ENCODE data around the gene TRAPPC14. TPM values are rescaled to one million over a fixed set of nuclear protein-coding genes. Genes with fewer than 3 reads are reported as not detected.

TRAPPC14 gene
- total and polyA plus RNA-seq, 2 of the 13 experiments (the other 11 are each of a cell fraction or from before 2014, with no cell fraction given) = 4.7 to 9.6 TPM

GRCh38 chr7:100158229-100159098 is at the start of gene TRAPPC14 (continued):
- TF ChIP-seq HNF4G (IDR thresholded peaks at IDR 0.05; ENCODE audit: borderline replicate concordance, low read depth, low read length) (no peak), HNF4G (CRISPR knock-in tag; IDR thresholded peaks at IDR 0.05; ENCODE audit: borderline replicate concordance, low read depth) (no peak)

GRCh38 chr7:100204454-100204853 is 45.9 kb upstream of the TRAPPC14 start:
- Histone ChIP-seq H3K27me3 (ENCODE audit: control insufficient read depth in 1 of 2, insufficient read depth in 2 of 2, low read length in 2 of 2) (no peaks in the 10 kb centered on the region), H3K9ac (ENCODE audit: insufficient read depth, low read depth, low read length) (no peak overlapping the region), H3K4me1 (ENCODE audit: insufficient read depth, low read length) (peaks cover 13% of the 10 kb centered on the region), H2AFZ (ENCODE audit: low read length) (no peak overlapping the region), H4K20me1 (ENCODE audit: insufficient read depth, low read length) (no peaks in the 10 kb centered on the region), H3K79me2 (ENCODE audit: insufficient read depth, low read length) (no peaks in the 10 kb centered on the region), H3K4me2 (ENCODE audit: low read depth, low read length) (no peak overlapping the region), H3K27ac (ENCODE audit: extremely low read length, insufficient read depth, low read length) (no peak overlapping the region), H3K36me3 (replicated peaks in 1 of 2; ENCODE audit: control insufficient read depth in 1 of 2, insufficient read depth in 2 of 2, low read length in 2 of 2) (no peaks in the 10 kb centered on the region), H3K9me3 (ENCODE audit: low read length) (no peaks in the 10 kb centered on the region), H3K4me3 (replicated peaks in 1 of 3; ENCODE audit: insufficient read depth in 1 of 3, low read depth in 2 of 3, low read length in 3 of 3) (no peak overlapping the region)
- BruUV-seq (replicated peaks) = no TSS peak
- TF ChIP-seq ONECUT2 (CRISPR knock-in tag; IDR thresholded peaks at IDR 0.05) (no peak), AHDC1 (CRISPR knock-in tag; IDR thresholded peaks at IDR 0.05; ENCODE audit: borderline replicate concordance) (no peak), HOXA5 (CRISPR knock-in tag; IDR thresholded peaks at IDR 0.05) (no peak), RBFOX2 (IDR thresholded peaks at IDR 0.05; ENCODE audit: low read depth, low read length) (no peak), POGK (CRISPR knock-in tag; conservative IDR thresholded peaks at IDR 0.05) (no peak), ZNF101 (CRISPR knock-in tag; IDR thresholded peaks at IDR 0.05; ENCODE audit: borderline replicate concordance, low read depth) (no peak), HOXA3 (CRISPR knock-in tag; IDR thresholded peaks at IDR 0.05) (no peak), ZFY (CRISPR knock-in tag; IDR thresholded peaks at IDR 0.05) (no peak), BRF2 (CRISPR knock-in tag; IDR thresholded peaks at IDR 0.05) (no peak), ZNF777 (CRISPR knock-in tag; IDR thresholded peaks at IDR 0.05) (no peak)
- no peak for FAIRE-seq
- DNase-seq (ENCODE audit: low spot score) = no peak
- intact Hi-C loops (cut with micrococcal nuclease; ENCODE audit: unreplicated experiment) (no loop called here), in situ Hi-C loops (cut with HindIII; ENCODE audit: extremely low pct_ligation_motif_present, low pct_unique_long_range_greater_than_20kb) (no loop called here)
- ATAC-seq = peak; percentile 32; the same call in 2 of the 3 replicates
- WGBS (ENCODE audit: low lambda C conversion rate) = 63% methylated on average over 9 of the region's 9 CpGs
- ChIA-PET POLR2A (no interaction called here), CTCF (ENCODE audit: low intra/inter-chr PET ratio, low total read pairs) (no interaction called here)

Measured in HepG2 (cell line).